Astrocyte (in vitro differentiated cells and primary cell): Measurements from ENCODE around the gene RPLP1. TPM values are rescaled to one million over a fixed set of nuclear protein-coding genes. Genes with fewer than 3 reads are reported as not detected.

Experiments
- DNase-seq: peaks from one replicate; pipeline ENCODE4 v3.0.0-alpha.2; 2010; ENCODE audit warnings: low read depth
- FAIRE-seq: peaks from 2 replicates; lab custom pipeline; 2011; peaks lifted over from hg19 to GRCh38; lab: Jason Lieb, UNC
- H2AFZ ChIP-seq: 2 replicates; pipeline ENCODE4 v1.6.0; 2012; ENCODE audit warnings: low read depth, low read length, inconsistent platforms
- H3K27ac ChIP-seq: 2 replicates; pipeline ENCODE4 v1.5.1; 2011; ENCODE audit warnings: low read depth, low read length, inconsistent platforms
- H3K27me3 ChIP-seq: 2 replicates; pipeline ENCODE4 v1.6.0; 2011; ENCODE audit warnings: low read length, inconsistent platforms; ENCODE audit not compliant: insufficient read depth
- H3K36me3 ChIP-seq: 2 replicates; pipeline ENCODE4 v1.5.1; 2011; ENCODE audit warnings: low read length, inconsistent platforms; ENCODE audit not compliant: insufficient read depth
- H3K4me1 ChIP-seq: 2 replicates; pipeline ENCODE4 v1.5.1; 2011; ENCODE audit warnings: low read length, inconsistent platforms; ENCODE audit not compliant: insufficient read depth
- H3K4me2 ChIP-seq: 2 replicates; pipeline ENCODE4 v1.6.0; 2012; ENCODE audit warnings: low read length, inconsistent platforms
- H3K4me3 ChIP-seq: 2 replicates; pipeline ENCODE4 v1.5.1; 2011; ENCODE audit warnings: low read depth, mild to moderate bottlenecking, low read length, inconsistent platforms; ENCODE audit not compliant: insufficient read depth
- H3K79me2 ChIP-seq: 2 replicates; pipeline ENCODE4 v1.6.0; 2012; ENCODE audit warnings: mild to moderate bottlenecking, low read length, inconsistent platforms; ENCODE audit not compliant: insufficient read depth
- H3K9ac ChIP-seq: 2 replicates; pipeline ENCODE4 v1.6.0; 2012; ENCODE audit warnings: mild to moderate bottlenecking, low read length, inconsistent platforms
- H3K9me3 ChIP-seq: 2 replicates; pipeline ENCODE4 v1.5.1; 2012; ENCODE audit warnings: low read depth, mild to moderate bottlenecking, low read length, inconsistent platforms; ENCODE audit not compliant: insufficient read depth
- H4K20me1 ChIP-seq: 2 replicates; pipeline ENCODE4 v1.6.0; 2012; ENCODE audit warnings: low read length, inconsistent platforms; ENCODE audit not compliant: insufficient read depth
- H3K27ac Mint-ChIP-seq: one replicate; pipeline ENCODE4 v1.8.0; 2021; ENCODE audit warnings: mild to moderate bottlenecking, mixed read lengths; ENCODE audit not compliant: unreplicated experiment
- H3K27me3 Mint-ChIP-seq: one replicate; pipeline ENCODE4 v1.8.0; 2021; ENCODE audit warnings: low read depth, mixed read lengths; ENCODE audit not compliant: unreplicated experiment
- H3K36me3 Mint-ChIP-seq: one replicate; pipeline ENCODE4 v1.8.0; 2021; ENCODE audit warnings: low read depth, mixed read lengths; ENCODE audit not compliant: unreplicated experiment
- H3K4me1 Mint-ChIP-seq: one replicate; pipeline ENCODE4 v1.8.0; 2021; ENCODE audit warnings: low read depth, mixed read lengths; ENCODE audit not compliant: unreplicated experiment
- H3K4me3 Mint-ChIP-seq: one replicate; pipeline ENCODE4 v1.8.0; 2021; ENCODE audit warnings: mild to moderate bottlenecking, moderate library complexity, mixed read lengths; ENCODE audit not compliant: unreplicated experiment
- H3K9me3 Mint-ChIP-seq: one replicate; pipeline ENCODE4 v1.8.0; 2021; ENCODE audit warnings: mild to moderate bottlenecking, mixed read lengths; ENCODE audit not compliant: unreplicated experiment
- EZH2 ChIP-seq: IDR thresholded peaks from 2 replicates; pipeline ENCODE4 v1.6.1; 2012; ENCODE audit warnings: mild to moderate bottlenecking, low read length, inconsistent platforms; ENCODE audit not compliant: insufficient read depth
- total RNA-seq: library from RNA; stranded (reverse); gene quantifications from 2 replicates; pipeline ENCODE4 v1.2.1, GENCODE V29; 2021
- TF ChIP-seq, protein P1 (sequence below): IDR thresholded peaks from 2 replicates; pipeline ENCODE4 v1.5.1; 2011; ENCODE audit warnings: low read depth, mild to moderate bottlenecking, inconsistent platforms, low read length, moderate library complexity; ENCODE audit not compliant: insufficient read depth

The RPLP1 gene
- total RNA-seq, 1 donor from 2014 or later: 1,465 TPM

GRCh38 chr15:69496001-69496400 is 43.4 kb downstream of the RPLP1 start:
- TF ChIP-seq, protein P1, sequence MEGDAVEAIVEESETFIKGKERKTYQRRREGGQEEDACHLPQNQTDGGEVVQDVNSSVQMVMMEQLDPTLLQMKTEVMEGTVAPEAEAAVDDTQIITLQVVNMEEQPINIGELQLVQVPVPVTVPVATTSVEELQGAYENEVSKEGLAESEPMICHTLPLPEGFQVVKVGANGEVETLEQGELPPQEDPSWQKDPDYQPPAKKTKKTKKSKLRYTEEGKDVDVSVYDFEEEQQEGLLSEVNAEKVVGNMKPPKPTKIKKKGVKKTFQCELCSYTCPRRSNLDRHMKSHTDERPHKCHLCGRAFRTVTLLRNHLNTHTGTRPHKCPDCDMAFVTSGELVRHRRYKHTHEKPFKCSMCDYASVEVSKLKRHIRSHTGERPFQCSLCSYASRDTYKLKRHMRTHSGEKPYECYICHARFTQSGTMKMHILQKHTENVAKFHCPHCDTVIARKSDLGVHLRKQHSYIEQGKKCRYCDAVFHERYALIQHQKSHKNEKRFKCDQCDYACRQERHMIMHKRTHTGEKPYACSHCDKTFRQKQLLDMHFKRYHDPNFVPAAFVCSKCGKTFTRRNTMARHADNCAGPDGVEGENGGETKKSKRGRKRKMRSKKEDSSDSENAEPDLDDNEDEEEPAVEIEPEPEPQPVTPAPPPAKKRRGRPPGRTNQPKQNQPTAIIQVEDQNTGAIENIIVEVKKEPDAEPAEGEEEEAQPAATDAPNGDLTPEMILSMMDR: no peak
- TF ChIP-seq EZH2: no peak
- Histone ChIP-seq H3K9me3 (no peaks in the 10 kb centered on the region), H3K27me3 (peaks cover 9% of the 10 kb centered on the region), H3K4me3 (no peak overlapping the region), H4K20me1 (no peaks in the 10 kb centered on the region), H3K79me2 (no peaks in the 10 kb centered on the region), H3K27ac (no peak overlapping the region), H3K36me3 (no peaks in the 10 kb centered on the region), H2AFZ (no peak overlapping the region), H3K4me2 (no peak overlapping the region), H3K4me1 (no peaks in the 10 kb centered on the region), H3K9ac (no peak overlapping the region)
- Mint-ChIP-seq H3K4me3 (no peak overlapping the region), H3K27me3 (peaks cover 28% of the 10 kb centered on the region), H3K36me3 (peaks cover under 1% of the 10 kb centered on the region), H3K4me1 (peaks cover 6% of the 10 kb centered on the region), H3K27ac (no peak overlapping the region), H3K9me3 (peaks cover 3% of the 10 kb centered on the region)
- no peak for FAIRE-seq
- no peak for DNase-seq

- H3K27ac ChIP-seq: no peak overlapping the region
- TF ChIP-seq EZH2: no peak
- TF ChIP-seq, protein P1: no peak
- Mint-ChIP-seq H3K4me1 (peaks cover 6% of the 10 kb centered on the region), H3K4me3 (no peak overlapping the region), H3K27ac (no peak overlapping the region), H3K36me3 (no peaks in the 10 kb centered on the region), H3K9me3 (no peaks in the 10 kb centered on the region), H3K27me3 (peaks cover 25% of the 10 kb centered on the region)
- H3K9me3 ChIP-seq: no peaks in the 10 kb centered on the region
- no peaks in the 10 kb centered on the region for H3K79me2 ChIP-seq
- H3K4me2 ChIP-seq: no peak overlapping the region
- H3K36me3 ChIP-seq: no peaks in the 10 kb centered on the region
- H3K27me3 ChIP-seq: peaks cover 2% of the 10 kb centered on the region
- H2AFZ ChIP-seq: no peak overlapping the region
- no peaks in the 10 kb centered on the region for H4K20me1 ChIP-seq
- no peak for FAIRE-seq
- H3K4me3 ChIP-seq: no peak overlapping the region
- no peak overlapping the region for H3K9ac ChIP-seq
- no peaks in the 10 kb centered on the region for H3K4me1 ChIP-seq
- no peak for DNase-seq
These were observed 44.5 kb downstream of the RPLP1 start for GRCh38 chr15:69497076-69497475.

- peaks cover 25% of the 10 kb centered on the region for H3K27me3 Mint-ChIP-seq
- peaks cover 6% of the 10 kb centered on the region for H3K4me1 Mint-ChIP-seq
- no peak overlapping the region for H3K27ac Mint-ChIP-seq
- no peak overlapping the region for H3K4me2 ChIP-seq
- H3K79me2 ChIP-seq: no peaks in the 10 kb centered on the region
- no peaks in the 10 kb centered on the region for H3K36me3 ChIP-seq
- no peaks in the 10 kb centered on the region for H3K9me3 ChIP-seq
- no peak for FAIRE-seq
- no peaks in the 10 kb centered on the region for H3K4me1 ChIP-seq
- no peaks in the 10 kb centered on the region for H4K20me1 ChIP-seq
- no peak for TF ChIP-seq EZH2
- TF ChIP-seq, protein P1: no peak
- no peaks in the 10 kb centered on the region for H3K36me3 Mint-ChIP-seq
- no peak overlapping the region for H2AFZ ChIP-seq
- H3K9ac ChIP-seq: no peak overlapping the region
- no peak for DNase-seq
- H3K27ac ChIP-seq: no peak overlapping the region
- peaks cover 2% of the 10 kb centered on the region for H3K27me3 ChIP-seq
- H3K9me3 Mint-ChIP-seq: no peaks in the 10 kb centered on the region
- H3K4me3 Mint-ChIP-seq: no peak overlapping the region
- H3K4me3 ChIP-seq: no peak overlapping the region
These were observed 45.0 kb downstream of the RPLP1 start for GRCh38 chr15:69497667-69498066.
